HUDEP-2 (cell line): Measurements from ENCODE around the gene STX8.
A peak's percentile ranks its signal among the peaks of the same experiment; 100 is the strongest.

Source experiments
- DNase-seq, 76 experiments: peaks; one replicate each; lab custom pipeline; 2025; ENCODE audit not compliant: unreplicated experiment in 76 of 76; lab: John Stamatoyannopoulos, UW

The STX8 gene

DNA sequence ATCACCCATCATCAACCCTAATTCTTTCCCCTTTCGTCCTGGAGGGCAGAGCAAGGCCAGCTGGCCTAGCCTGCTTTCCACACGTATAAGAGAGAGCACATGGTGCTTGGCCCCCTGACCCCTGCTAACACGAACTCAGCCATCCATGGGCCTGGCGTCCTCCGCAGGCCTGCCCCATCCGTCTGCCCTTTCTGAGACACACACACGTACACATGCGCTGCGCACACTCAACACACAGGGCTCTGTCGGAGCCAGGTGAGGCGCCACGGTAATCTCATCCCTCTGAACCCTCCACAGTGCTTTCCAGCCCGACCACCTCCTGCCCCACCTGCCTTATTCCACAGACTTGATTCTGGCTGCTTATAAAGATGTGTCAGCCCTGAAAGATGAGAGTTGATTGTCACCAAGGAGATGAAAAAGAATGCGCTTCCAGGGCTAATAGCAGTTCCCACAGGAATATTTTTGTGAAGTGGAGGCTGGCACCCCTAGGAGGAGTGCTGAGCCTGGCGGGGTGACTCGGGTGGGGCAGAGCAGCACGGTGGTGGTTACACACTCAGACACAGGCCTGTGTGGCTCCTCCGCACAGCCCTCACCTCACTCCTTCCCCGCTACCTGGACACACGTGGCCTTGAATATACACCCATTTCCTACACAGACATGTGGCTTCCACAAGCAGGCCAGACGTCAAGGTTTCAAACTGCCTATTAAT, 326.2 kb downstream of the STX8 start:
- no peak for DNase-seq

DNA sequence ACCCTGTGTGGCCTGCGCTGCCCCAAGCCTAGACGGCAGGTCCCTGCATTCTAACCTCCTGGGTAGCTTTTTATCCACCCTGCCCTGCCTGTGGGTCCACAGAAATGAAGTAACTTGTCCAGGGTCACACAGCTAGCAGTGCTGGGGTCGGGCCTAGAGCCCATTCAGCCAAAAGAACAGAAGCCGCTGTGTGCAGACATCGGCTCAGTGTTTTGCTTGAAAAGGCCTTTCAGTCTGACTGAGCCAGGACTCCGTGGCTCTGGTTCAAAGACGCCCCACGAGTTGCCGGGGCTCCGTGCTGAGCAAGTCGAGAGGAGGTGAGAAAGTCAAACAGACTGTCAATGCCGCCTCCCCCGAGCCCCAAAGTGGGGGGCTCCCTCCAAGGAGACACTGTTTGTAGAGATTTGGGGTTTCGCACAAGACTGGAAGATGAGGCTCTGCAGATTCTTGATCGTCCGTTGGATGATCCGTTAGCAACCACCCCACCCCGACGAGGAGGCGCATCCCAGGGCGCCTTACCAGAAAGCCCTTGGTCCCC, 328.1 kb downstream of the STX8 start:
- DNase-seq = no peak

DNA sequence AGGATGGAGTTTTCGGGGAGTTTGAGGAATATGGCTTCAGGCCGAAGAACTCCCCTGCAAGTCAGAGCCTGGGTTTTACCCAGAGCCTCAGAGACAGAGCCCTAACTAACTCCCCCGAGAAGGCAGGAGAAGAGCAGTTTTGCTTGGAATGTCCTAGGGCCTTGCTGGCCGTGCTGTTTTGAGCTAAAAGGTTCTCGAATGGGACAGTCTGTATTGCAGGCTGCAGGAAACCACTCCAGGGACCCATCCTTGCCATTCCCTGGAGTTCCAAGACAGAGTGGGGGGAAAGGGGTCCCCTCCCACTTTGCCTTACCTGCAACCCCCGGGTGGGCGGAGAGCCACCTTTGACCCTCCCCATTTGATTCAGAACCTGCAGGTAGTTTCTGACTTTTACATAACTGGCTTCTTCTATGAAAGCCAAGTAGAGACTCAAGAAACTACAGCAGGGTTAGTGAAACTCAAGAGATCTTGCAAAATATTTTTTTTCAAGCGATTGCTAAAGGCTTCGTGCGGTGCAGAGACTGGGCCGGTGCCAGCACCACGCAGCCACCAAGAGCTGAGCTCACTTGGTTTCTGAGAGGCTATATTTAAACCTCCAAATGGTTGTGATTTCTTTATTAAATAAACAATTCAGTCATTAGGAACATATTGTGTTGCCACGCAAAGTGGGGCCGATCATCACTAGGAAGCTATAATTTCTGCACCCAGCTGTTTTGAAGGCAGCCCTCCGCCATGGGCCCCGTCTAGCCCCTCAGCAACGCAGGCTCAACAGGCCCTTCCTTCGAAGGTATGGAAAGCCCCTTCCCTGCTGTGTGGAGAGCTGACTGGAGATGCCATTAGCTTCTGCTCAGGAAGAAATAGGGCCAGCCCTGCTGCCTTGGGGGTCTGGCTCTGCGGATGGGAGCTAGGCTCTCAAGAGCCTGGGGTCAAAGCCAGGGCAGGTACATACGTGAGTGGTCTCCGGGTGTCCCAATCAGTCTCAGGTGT, 331.3 kb downstream of the STX8 start:
- no peak for DNase-seq

DNA sequence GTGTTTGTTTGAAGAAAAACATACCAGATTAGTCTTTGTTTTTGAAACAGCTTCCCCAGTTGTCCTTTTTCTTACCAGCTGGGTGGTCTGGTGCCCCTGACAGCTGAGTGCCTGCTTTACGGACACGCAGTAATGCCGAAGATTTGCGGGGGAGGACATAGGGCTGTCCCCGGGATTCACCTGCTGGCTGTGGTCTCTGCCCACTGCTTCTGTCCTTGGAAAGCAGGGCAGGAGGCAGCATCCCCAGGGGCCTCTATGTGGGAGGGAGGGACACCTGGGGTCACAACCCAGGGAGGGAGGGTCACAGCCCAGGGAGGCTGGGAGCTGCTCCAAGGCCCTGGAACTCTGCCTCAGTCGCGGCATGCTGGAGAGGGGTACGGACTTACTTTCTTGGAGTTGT, 332.6 kb downstream of the STX8 start:
- no peak for DNase-seq

DNA sequence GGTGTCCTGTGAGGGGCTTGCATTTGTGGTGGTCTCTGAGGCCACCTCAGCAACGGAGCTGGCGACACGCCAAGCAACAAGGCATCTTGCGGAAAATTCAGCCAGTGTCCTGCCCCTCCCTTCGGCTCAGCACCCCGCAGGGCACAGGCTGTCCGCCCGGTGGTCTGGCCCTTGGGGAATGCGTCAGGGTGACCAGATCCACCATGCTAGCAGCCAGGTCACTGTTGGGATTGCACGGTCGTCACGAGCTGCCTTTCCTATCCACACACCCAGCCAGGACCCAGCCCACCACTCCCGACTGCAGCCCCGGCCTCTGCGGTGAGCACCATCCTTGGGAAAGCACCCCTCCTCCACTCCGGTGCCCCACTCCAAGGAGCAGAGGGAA, 333.1 kb downstream of the STX8 start:
- DNase-seq = no peak

DNA sequence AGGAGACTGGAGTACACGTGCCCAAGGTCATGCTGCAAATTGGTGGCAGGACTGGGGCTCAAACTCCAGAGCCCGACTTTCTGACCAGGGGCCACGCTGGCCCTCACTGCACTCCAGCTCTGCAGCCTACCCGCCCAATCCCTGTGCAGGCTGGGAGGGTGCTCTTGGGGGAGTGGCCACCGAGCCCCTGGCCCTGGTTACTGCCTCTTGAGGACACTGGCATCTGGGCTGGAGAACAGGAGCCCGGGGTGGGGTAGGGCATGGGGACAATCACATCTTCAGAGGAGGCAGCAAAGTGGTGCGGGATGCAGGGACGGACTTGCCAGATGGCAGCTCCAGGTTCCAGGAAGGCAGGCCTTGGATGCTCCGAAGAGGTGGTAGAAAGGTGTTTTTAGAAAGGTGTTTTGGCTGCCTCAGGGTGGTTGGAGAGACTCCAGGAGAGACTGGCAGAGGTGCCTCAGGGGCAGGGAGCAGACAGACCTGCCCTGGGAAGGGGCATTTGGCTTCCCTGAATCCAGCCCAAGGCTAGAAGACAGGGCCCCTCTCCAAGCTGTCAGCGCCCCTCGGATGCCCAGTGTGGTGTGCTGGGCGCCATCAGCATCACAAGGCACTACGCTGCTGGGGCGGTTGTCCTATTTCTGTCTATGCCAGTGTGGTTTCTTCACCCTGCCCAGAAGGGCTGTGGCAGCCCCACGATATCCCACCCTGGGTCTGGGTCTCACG, 333.7 kb downstream of the STX8 start:
- DNase-seq = no peak

DNA sequence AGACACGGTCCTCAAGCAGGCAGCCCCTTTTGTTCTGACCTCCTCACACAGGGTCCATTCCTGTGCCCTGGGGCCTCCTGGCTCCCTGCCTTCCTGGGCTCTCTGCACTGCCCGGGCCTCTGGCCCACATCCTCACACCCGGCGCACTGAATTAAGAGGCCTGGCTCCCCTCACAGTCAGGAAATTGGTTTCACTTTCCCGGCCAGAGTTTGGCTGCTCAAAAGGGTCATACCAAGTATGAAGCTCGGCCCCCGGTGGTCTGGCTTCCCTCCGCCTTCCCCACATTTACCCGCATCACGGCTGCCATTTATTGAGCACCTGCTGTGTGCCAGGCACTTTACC, 334.3 kb downstream of the STX8 start:
- DNase-seq = no peak

DNA sequence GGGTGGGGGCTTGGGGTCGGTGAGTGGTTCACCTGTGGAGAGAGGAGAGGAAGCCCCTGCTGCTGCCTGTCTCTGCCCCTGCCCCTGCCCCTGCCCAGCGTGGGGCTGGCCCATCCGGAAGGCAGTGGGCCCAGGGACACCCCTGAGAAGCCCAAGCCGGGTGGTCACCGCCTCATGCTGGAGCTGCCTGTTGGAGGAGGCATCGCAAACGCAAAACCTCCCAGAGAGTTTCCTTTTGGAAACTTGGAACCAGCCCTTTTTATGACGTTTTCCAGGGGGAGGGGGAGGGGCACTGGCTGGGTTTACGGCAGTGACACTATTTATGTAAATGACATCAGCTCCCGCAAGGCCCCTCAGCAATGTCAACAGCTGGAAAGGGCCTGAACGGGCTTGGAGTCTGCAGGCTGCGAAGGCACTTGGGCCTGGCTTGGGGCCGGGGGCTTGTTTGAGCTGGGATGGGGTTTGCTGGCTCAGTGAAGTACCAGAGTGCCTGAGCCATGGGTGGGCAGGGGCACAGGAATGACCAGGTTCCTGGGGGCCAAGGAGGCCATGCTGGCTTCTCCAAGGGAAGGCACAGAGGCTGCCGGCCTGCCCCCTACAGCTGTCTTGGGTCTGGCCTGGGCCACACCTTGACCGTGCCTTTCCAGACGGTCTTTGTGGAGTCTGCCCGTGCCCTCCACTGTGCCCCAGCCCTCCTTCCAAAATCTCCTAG, 334.8 kb downstream of the STX8 start:
- no peak for DNase-seq

DNA sequence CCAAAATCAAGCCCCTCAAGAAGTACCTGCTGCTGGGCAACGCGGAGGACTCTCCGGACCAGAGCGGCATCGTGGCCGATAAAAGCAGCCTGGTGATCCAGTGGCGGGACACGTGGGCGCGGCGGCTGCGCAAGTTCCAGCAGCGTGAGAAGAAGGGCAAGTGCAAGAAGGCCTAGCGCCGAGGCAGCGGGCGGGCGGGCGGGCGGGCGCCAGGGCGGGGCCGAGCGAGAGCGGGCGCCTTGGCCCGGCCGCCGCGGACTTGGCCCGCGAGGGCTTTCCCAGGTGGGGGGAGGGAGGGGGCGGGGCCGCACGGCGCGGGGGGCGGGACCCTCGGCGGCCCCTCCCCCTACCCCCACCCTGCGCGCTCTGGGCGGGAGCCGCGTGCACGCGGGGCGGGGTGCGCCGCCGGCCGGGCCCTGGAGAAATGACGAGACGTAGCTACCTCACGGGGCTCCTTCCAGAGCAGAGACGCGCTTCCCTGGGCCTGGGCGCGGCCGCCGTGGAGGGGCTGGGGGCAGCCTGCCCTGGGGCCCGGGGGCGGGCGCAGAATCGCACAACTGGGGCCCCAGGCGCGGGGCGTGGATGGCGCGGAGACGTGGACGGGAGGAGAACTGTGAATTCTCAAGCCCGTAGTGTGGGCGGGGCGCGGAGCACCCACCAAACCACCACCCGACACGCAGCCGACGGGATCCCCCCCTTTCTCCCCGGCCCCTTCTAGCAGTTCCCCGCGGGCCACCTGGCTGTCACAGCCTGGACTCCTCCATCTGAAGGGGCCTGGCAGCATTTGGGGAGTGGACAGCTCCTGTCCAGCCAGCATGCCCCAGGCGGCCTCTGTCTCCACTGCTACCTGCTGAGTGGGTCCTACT, 335.6 kb downstream of the STX8 start:
- peak in 71 of 76 experiments; percentile 6 to 84 (median 60) for DNase-seq

DNA sequence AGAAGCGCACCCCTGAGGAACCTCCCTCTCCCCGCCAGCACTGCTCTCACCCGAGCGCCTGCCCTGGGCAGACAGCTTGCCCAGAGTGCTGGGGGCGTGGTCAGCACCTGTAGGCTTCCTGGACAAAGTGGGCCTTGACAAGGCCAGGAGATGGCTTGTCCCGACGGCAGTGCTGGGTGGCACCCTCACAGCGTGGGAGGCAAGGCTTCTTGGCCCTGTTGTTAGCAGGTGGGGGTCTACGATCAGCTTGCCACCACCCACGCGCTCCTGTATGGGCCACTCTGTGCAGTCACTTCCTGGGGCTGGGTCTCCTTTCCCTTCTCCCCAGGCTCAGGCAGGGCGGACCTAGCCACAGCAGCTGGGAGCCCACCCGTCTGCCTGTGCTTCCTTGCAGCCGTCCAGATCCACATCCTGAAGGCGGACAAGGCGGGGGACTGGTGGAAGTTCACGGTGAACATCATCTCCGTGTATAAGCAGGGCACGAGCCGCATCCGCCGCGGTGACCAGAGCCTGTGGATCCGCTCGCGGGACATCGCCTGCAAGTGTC, 336.3 kb downstream of the STX8 start:
- peak in 3 of 76 experiments; percentile 8 to 18 (median 9) for DNase-seq

DNA sequence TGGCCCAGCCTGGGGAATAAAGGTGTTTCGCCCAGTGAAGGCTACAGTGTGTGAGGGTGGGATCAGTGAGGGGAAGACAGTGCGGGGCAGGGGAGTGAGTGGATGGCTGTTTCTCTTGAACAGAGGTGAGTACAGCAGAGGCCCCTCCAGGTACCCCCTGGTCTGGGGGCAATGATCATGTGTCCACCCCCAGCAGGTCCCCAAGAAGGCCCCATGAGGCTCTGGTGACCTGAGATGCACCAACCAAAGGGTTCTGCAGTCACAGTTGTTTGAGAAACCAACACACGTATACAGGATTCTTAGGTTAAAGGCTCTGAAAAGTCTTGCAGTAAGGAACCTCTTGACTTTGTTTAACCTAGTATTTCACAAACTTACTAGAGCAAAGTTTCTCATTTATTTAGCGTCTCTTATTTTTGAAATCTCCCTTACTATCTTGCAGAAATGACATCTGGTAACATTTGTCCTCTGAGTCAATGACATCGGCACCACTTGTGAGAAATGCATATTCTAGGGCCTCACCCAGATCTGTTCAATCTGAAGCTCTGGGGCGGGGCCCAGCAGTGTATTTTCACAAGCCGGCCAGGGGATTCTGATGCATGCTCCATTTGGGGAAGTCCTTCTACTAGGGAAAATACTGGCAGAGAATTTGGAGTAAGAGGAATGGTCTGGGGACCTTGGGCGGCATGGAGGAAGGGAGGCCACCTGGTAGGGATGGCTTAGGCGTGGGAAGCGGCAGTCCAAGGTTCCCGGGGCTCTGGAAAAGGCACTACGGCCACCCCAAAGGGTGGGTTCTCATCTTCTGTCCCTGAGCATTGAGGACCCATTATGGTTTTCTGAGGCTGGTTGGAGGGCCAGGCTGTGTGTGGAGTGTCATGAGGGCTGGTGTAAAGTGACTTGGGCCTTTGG, 337.0 kb downstream of the STX8 start:
- DNase-seq = peak in 4 of 76 experiments; percentile 2 to 17 (median 4)

DNA sequence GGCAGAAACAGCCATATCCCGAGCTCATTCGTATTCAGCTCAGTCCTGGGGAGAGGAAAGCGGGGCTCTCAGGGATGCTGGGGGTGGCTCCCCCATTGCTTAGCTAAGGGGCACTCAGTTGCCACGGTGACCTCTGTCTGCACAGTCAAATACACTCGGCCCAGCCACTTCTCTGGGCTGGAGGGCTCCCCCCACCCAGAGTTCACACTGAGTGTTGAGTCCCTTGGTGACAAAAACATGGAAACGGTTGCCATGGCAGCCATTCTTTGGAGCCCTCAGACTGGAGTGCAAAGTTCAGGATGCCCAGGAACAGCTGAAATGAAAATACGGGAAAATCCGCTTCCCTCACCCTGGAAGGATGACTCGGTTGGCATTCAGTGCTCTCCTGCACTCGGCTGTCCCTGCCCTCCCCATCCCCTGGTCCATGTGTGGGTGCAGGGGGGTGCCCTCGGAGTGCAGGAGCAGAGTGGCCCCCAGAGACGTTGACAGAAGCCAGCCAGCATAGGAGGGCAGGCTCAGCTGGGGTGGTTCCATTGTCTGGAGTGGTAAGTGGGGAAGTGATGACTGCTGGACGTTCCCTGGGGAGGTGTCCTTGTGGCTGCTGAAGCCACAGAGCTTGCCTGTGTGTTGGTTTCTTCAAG, 337.8 kb downstream of the STX8 start:
- no peak for DNase-seq

DNA sequence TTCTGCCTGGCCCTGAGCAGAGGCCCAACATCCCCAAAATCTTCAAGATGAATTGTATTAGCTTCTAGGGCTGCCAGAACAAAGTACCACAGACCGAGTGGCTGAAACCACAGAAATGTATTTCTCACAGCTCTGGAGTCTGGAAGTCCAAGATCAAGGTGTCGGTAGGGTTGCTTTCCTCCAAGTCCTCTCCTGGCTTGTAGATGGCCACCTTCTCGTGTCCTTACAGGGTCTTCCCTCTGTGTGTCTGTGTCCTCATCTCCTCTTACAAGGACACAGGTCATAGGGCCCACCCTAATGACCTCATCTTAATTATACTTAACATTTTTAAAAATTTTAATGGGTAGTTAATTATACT, 338.6 kb downstream of the STX8 start:
- DNase-seq = no peak

DNA sequence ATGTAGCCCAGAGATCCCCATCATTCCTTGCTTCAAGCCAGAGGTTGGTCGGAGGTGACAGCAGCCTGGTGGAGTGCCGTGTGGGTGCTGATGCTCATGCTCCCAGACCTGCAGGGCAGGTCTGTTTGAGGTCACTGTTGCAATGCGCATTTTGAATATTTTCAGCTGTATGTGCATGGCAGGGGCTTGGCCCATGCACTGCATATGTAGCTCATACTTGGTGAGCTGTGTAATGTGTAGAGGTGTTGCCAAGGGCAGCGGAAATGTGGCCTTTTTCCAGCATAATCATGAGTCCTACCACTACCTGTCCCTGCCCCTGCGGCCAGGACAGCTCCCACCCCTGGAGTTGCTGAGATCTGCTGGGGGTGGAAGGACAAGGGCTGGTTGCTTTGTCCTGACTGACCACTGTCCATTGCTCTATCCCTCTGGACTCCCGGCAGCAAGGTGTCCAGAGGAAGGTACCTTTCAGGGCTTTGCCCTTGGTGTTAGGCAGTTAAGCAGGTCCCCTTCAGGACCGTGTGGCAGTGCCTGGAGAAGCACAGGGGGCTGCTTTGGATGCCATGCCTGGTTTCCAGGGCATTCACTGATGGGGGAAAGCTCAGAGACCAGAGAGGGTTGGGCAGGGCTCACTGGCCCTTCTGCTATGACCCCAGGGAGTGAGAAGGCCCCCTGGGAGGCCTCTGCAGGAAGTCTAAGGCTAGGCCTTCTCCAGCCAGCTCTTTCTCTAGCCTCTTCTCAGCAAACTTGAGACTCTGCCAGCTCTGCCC, 339.2 kb downstream of the STX8 start:
- no peak for DNase-seq

DNA sequence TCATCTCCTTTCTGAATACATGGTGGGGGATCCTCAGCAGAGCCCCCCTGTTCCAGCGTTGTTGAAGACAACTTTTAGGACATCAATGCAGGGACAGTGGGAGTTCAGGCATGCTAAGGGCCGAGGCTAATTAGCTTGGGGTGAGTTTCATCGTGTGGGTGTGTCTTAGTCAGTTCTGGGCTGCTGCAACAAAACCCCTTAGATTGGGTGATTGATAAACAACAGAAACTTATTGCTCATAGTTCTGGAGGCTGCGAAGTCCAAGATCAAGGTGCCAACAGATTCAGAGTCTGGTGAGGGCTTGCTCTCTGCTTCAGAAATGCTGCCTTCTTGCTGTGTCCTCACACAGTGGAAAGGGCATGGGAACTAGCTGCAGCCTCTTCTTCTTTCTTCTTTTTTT, 340.3 kb downstream of the STX8 start:
- DNase-seq = no peak

DNA sequence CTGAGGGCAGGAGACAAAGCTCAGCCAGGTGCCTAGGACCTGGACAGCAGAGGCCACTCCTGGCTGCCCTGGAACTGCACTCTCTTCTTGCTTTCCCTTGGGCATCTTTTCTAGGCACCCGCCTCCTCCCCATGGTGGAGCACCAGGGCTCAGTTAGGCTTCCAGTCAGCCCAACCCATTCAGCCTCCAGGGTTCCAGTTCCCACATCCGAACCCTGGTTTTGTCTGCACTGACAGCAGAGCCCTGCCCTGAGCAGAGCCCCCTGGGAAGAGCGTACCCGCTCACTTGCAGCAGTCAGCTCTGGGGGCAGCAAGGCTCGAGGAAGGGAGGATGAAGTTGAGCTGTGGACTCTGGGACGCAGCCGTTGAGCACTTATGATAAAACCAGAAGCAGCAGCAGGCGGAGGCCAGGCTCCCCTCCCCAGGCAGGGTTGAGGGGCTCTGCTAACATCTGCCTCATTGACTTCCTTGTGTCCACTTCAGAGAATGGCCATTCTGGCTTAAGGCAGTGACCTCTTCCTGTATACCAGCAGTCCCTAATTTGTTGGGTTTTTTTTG, 341.2 kb downstream of the STX8 start:
- no peak for DNase-seq

DNA sequence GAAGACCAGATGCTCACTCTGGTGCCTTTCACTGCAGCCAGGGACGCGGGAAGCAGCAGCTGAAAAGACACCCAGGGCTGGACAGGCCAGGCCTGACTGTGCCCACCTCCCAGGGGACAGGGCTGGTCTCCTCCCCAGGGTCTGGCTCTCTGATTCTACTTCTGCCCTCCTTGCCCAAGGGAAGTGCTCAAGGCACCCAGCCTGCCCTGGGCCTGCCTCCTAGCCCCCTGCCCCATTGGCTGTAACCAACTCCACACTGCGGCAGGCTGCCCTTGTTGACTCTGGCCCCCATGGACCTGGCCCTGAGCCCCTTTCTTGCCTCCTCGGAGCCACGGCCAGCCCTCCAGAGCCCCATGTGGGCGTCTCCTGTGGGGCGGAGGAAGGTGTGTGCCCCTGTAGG, 341.9 kb downstream of the STX8 start:
- DNase-seq = no peak
